HG03108 (cell line): ENCODE data around the gene CNTNAP2.
"Not testable (repeated sequence)": the region's sequence is repeated elsewhere in the genome, so short reads cannot be mapped to it uniquely, and the experiment has no call there.

Experiments
- ATAC-seq: cut with Tn5 transposase; IDR thresholded peaks from one replicate; pipeline ENCODE4 v1.9.1; 2021; ENCODE audit warnings: moderate library complexity; ENCODE audit not compliant: unreplicated experiment

CNTNAP2 gene

GRCh38 chr7:148264933-148265557, 2148.4 kb downstream of the CNTNAP2 start:
- ATAC-seq: no peak

GRCh38 chr7:148265896-148266295, 2149.3 kb downstream of the CNTNAP2 start:
- ATAC-seq: no peak

DNA sequence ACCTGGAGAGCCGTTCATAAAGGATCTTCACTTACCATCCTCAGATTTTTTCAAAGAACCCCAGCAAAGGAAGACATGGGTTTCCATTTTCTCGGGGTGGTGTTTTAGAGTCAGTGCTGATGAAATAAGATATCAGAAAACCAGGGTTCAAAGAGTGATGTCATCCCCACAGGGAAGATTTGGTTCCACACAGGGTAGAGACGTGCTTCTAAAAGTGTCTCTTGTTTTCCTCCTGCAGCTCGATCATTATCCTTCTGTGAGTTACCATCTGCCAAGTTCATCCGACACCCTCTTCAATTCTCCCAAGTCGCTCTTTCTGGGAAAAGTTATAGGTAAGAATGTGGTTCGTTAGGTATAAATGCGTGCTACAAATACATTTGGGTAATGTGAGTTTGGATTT, 2150.2 kb downstream of the CNTNAP2 start:
- ATAC-seq: no peak

DNA sequence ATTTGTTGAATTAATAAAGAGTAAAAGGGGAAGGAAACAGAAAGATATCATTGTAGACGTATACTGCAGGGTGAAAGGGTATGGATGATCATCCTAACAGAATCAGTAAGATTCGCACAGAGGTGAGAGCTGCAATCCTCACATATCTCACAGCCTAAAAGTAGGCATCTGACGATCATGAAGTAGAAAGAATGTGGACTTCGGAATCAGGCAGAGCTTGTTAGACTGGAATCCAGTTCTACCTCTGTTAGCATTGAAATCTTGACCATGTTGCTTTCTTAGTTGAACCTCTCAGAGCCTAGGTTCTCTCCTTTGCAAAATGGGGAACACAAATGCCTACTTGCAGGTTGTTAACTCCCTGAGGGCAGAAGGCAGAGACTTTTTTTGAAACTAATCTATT, 2154.0 kb downstream of the CNTNAP2 start:
- ATAC-seq: no peak

GRCh38 chr7:148274118-148274517, 2157.5 kb downstream of the CNTNAP2 start:
- no peak for ATAC-seq

GRCh38 chr7:148275359-148275890, 2158.8 kb downstream of the CNTNAP2 start:
- ATAC-seq: no peak

DNA sequence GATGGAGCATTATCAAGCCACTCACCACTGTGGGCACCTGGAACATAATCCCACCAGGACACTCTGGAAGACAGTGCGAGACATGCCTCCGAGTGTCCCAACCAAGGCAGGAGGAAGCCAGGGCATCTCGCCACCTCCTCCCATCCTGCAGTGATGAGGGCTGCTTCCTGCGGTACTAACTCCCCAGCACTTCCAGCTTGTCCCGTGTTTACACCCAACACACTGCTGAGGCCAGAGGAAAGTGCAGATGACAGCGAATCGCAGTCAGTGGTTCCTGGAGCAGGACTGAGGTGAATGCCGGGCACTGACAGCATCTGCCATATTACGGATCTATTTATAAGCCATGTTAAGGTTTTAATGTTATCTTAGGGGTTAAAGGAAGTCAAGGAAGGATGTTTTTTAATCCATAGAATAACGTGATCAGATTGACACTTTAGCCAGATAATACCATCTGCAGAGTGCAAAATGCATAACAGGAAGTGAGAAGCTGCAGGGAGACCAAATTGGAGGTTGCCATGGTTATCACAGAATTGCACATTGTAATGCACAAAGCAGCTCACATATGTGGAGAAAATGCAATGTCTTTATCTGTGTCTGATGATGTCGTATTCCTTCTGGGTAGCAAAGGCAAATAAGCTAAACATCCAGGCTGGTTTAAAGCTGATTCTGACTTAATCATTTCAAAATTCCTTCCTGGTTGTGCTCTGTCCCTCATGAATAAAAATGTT, 2159.9 kb downstream of the CNTNAP2 start:
- ATAC-seq: no peak

GRCh38 chr7:148277042-148277660, 2160.6 kb downstream of the CNTNAP2 start:
- ATAC-seq: no peak

GRCh38 chr7:148286150-148286549, 2169.5 kb downstream of the CNTNAP2 start:
- no peak for ATAC-seq

GRCh38 chr7:148287538-148287937, 2170.9 kb downstream of the CNTNAP2 start:
- ATAC-seq: no peak

GRCh38 chr7:148288592-148289151, 2172.1 kb downstream of the CNTNAP2 start:
- ATAC-seq: no peak

GRCh38 chr7:148289630-148290029, 2173.0 kb downstream of the CNTNAP2 start:
- no peak for ATAC-seq

- ATAC-seq: no peak
Measured at GRCh38 chr7:148290538-148290937, 2173.9 kb downstream of the CNTNAP2 start.

- no peak for ATAC-seq
Measured at GRCh38 chr7:148291799-148292198, 2175.2 kb downstream of the CNTNAP2 start.

GRCh38 chr7:148296994-148297644, 2180.5 kb downstream of the CNTNAP2 start:
- ATAC-seq: no peak

GRCh38 chr7:148298768-148299167, 2182.2 kb downstream of the CNTNAP2 start:
- not testable (repeated sequence) for ATAC-seq

DNA sequence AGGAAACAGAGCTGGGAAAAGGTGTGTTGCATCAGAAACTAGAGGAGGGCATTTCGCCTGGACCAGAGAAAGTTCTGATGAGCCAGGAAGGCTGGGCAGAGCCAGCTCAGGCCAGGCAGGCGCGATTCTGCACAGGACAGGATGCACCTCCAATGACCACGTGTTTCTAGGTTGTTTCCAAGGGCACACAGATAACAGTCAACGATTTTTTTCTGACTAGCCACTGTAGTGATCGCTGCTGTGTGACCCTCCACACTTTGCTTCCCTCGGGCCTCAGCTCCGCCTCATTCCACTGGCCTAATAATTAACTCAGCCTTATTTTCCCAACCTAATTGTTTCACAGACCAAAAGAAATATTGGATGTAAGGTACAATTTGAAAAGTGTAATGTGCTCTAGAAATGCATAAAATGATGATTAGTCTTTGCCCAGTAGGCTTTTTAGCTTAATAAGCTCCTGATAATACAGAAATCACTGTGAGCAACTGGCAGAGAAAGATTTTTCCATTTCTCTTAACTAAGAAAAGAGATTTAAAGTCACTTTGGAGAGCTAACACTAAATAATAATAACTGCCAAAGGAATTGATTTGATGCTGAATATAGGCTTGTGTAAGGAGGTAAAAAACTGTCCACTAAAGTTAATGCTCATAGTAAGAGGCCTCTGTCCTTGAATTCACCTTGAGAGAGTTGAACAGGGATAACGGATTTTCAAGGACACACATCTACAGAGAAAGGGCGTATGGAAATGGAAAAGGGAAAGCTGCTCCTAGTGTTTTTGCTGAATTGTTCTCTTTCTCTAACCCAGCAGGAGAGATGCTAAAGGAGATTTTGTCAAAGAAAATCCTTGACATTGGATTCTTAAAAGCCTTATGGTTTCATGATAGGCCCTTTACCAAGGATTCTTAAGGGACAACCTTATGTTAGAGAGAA, 2183.0 kb downstream of the CNTNAP2 start:
- ATAC-seq: no peak

GRCh38 chr7:148302436-148302835, 2185.8 kb downstream of the CNTNAP2 start:
- not testable (repeated sequence) for ATAC-seq

DNA sequence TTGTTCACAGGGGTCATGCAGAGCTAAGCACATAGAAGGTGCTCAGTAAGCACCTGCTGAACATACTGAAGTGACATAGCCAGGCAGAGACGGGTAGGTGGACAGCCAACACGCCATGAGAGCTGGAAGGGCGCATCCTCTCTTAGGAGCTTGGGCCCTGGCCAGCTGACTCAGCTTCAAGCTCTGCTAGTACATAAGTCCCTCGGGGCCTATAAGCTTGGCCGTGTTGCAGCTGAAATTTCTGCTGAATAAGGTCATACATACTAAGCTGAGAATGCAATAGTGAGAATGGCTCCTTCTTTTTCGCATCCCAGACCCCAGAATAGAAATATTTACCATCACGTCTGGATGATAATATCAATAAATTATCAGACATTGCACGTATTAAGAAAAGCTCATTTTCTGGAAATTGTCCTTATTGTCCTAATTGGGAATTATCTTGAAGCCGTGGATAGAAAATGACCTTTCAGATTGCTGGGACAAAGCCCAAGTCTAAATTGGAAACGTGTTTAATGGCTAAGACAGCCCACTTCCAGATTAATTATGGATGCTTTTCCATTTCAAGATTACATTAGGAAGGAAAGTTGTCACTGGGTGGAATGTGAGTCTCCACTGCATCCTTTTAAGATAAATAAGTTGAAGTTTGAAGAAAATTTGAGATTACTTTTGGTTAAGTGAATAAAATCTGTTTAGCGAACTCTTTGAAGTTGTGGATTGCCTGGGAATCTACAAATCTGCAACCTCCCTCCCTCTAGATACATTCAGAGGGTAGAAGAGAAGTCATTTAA, 2186.9 kb downstream of the CNTNAP2 start:
- ATAC-seq: no peak

- ATAC-seq: no peak
Measured at GRCh38 chr7:148304083-148304335, 2187.4 kb downstream of the CNTNAP2 start.
